EH (cell line): ENCODE measurements around the gene LVRN.

Experiments
- DNase-seq: peaks from one replicate; pipeline ENCODE4 v3.0.0-alpha.2; 2015; ENCODE audit warnings: low read depth

The LVRN gene

DNA sequence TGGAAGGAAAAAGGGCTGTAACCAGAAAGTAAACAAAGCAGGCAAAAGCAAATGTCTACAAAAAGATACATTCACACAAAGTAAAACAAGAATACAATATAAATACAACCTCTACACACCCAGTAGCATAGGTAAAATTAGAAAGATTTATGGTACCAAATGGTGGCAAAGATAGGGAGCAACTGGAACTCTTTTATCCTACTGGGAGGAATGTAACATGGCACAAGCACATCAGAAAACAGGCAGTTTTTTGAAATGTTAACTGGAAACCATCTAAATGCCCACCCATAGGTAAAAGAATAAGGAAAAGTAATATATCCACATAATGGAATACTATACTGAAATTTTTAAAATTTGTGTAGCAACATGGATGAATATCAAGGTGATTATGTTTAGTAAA lies 61.3 kb downstream of the LVRN start:
- no peak for DNase-seq

DNA sequence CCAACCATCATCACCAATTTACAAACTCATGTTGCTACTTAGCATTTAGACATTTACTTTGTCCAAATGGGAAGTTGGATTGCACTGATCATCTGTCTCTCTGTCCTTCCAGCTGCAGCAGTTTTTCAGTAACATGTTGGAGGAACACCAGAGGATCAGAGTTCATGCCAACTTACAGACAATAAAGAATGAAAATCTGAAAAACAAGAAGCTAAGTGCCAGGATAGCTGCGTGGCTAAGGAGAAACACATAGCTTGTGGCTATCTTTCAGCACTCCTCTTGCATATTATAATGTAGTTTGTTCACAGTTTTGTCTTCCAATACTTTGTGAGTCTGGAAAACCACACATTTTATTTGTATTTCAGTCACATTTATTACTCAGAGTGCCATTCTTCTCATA lies 63.6 kb downstream of the LVRN start:
- DNase-seq, result no peak

DNA sequence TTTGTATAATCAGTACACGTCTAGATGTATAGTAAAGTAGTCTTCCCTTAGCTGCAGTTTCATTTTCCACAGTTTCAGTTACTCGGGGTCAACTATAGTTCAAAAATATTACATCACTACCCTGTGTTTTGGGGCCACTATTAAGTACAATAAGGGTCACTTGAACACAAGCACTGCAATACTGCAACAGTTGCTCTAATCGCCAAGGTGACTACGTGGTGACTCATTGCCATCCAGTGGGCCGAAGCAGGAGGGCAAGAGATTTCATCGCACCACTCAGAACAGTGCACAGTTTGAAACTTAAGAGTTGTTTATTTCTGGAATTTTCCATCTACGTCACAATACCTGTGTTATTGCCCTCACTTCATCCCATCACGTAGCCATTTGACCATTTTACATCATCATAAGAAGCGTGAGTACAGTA lies 69.8 kb downstream of the LVRN start, which contains the start of gene ARL14EPL:
TSS of gene ARL14EPL (plus strand) at position 379 of the 424 bp plus-strand sequence. CDS start 18,994 bp downstream, outside the sequence.
- DNase-seq, result peak; percentile 68

DNA sequence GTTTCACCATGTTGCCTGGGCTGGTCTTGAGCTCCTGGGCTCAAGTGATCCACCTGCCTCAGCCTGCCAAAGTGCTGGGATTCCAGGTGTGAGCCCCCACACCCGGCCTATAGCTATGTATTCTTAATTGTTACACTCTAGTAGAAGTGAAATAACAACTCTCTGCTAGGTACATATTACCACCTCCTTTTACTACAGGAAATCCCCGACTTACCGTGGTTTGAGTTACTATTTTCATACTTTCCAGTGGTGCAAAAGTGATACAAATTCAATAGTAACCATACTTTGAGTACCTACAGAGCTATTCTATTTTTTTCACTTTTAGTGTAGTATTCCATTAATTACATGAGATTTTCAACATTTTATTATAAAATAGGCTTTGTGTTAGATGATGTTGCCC lies 70.7 kb downstream of the LVRN start:
- no peak for DNase-seq

DNA sequence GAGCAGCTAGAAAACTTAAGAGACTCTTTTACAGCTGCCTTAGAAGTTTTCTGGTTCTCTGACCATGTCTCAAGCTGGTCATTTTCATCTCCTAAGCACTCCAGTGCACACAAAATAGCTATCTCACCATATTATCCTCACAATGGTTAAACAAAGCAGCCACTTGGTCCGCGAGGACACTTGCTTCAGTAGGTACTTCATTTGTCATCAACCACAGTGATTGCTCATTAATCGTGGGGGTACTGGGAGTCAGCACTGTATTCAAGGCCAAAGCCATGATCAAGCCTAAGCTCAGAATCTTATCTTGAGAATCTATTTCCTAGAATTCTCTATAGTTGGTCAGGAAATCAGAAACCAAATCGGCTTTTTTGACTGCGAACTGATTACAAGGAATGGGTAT lies 72.8 kb downstream of the LVRN start:
- DNase-seq, result no peak

DNA sequence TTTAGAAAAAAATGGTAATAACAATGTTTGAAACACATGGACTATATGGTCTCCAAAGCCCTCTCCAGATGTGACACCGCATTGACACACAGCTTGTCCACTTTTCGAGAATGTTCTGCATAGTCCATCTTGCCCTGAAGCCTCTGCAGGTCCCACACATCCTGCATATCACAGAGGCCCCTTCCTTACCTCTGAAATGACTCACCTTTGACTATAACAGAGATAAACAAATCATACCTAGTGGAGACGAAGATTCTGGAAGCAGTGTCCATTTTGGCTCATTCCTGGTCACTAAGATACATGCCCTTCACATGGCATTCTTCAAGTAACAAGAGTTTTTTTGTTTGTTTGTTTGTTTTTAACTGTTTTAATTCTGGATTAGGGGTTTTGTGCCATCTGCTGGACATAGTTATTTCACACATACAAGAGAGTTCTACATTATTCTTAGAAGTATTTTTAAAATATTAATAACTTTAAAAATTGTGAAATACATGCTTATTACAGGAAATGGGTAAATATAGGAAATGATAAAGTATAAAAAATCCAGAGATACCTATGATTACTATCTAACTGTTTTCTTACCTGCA lies 75.1 kb downstream of the LVRN start:
- no peak for DNase-seq

DNA sequence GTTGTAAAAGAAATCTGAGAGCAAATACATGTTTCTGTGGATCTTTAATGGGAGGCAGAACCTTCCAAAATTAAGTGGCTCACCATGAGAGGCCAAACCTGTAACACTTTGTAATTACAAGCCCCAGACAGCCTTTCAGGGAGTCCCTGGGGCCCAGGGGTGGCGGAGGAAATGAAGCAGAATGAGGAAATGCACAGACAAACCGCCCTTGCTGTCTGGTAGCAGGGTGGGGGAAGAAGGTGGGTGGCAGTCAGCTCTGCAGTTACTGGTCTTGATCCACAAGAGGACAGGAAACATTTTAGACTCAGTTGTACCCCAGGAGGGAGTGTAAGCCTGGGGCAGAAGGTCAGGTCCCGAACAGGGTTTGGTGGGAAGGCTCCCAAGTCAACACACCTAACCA lies 76.5 kb downstream of the LVRN start:
- no peak for DNase-seq

DNA sequence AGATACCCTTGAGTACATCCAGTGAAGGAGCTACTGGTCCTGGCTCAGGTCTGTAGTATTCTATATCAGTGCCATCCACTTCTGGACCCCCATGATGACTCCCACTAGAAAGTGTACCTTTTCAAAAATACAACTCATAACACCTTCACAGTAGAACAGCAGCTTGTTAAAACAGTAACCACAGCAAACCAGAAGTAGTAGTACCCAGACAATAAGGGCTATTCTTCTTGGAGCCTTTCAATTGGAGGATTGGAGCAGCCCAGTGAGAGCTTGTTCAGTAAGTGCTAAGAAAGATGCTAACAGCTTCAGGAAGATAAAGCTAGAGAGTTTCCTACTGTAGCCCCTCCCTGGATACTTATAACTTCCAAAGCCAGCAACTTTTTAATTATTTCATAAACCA lies 80.1 kb downstream of the LVRN start:
- no peak for DNase-seq

DNA sequence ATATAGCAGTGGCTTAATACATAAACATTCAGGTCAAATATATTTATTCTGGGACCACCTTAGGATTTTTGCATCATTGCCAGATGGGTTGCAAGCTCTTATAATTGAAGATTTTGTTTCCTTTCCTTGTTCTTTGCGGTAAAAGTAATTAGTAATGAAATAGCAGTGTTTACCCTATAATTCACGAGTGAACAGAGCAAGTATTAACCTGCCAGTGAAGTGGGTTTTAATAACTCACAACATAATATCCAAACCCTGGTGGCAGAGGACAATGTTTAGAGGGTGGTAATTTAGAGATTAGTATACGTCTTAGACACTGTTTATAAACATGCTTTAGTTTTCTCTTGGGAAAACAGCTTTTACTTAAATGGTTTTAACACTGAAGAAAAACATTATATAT lies 81.8 kb downstream of the LVRN start:
- no peak for DNase-seq

DNA sequence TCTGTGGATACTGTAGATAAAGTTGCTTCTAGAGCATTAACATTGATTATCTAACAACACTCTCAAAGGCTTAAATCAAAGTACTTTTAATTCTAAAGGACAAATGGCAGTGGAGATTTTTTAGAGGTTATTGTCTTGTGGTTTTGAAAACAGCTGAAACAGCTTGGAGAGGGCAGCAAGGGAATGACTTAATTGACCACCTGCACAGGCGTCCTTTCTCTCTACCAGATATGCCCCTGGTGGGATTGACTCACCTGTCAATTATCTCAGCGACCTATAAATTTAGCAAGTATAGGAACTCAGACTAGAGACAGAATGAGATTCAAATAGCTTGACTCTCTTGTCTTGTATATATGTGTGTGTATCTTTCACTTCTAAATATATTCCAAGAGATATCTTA lies 83.5 kb downstream of the LVRN start:
- no peak for DNase-seq

DNA sequence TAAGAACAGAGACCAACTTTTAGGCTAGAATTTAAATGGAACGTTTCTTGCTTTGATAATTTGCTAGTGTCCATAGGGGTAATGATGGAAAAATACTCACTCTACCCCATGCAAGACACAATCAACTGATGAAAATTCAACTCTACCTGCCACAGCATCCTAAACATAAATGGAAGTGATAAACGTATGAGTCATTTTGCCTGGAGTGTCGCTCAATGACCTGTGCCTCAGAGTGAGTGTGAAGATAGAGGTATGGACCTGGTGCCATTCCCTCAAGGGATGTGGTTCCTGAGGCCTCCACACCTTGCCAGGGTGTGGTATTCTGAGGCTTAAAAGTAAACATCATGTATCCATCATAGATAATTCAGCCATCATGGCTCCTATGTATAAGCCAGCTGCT lies 84.0 kb downstream of the LVRN start:
- no peak for DNase-seq

DNA sequence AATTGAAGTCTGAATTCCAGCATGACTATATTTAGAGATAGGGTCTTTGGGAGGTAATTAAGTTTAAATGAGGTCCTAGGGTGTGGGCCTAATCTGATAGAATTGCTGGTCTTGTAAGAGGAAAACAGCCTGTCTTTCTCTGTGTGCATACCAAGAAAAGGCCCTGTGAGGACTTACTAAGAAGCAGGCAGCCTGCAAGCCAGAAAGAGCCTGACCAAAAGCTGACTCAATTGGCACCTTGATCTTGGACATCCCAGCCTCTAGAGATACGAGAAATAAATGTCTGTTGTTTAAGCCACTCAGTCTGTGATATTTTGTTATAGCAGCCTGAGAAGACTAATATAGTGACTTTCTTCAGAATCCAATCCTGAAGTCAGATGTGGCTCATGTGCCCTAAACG lies 84.5 kb downstream of the LVRN start:
- DNase-seq, result no peak

DNA sequence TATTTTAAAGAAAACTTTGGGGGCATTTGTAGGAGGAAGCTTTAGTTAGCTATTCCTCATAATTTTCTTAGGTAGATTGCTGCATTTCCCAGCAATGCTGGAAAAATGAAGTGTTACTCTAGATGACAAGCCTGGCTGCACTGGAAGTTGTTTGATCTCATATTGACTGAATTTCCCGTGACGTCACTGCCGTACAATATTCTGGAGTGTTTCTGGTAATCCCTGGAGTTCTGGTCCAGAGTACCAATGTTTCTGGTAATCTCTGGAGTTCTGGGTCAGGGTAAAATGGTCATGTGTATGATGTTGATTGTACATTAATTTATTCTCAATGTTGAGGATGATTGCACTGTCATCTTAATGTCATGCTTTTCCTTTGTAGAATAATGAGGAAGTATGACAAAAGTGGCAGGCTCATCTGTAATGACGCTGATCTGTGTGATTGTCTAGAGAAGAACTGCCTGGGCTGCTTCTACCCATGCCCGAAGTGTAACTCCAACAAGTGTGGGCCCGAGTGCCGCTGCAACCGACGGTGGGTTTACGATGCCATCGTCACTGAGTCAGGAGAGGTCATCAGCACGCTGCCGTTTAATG lies 96.2 kb downstream of the LVRN start:
- DNase-seq, result no peak

DNA sequence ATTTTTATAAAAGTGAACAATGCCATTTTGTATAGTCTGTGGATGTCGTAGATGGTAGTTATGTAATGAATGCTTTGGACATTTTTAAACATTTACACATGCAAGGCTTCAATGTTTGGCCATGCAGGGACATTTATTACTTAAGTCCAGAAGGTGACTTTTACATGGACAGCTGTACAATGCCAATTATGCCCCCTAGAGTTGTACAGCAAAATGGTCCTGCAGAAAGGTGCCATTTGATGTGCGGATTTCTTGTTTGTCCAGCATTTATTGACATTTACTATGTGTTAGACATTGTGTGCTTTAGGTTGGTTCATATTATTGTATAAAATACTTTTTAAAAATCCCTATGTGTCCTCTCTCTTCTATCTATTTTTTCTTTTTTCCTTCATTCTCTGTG lies 100.1 kb downstream of the LVRN start:
- no peak for DNase-seq

DNA sequence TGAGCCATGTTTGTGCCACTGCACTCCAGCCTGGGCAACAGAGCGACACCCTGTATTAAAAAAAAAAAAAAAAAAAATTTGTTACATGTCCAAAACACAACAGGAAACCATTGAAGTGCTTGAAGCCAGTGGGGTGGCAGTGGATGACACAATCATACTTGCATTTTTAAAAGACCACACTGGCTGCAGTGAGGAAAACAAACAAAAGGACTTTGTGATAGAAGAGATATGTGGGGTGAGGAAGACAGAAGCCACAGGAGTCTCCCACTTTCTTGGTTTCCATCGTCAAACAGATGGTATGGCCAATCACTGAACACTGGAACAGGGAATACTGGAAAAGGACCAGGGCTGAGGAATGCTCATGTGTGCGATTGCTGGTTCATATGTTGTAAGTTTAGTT lies 101.7 kb downstream of the LVRN start:
- peak; percentile 31 for DNase-seq

DNA sequence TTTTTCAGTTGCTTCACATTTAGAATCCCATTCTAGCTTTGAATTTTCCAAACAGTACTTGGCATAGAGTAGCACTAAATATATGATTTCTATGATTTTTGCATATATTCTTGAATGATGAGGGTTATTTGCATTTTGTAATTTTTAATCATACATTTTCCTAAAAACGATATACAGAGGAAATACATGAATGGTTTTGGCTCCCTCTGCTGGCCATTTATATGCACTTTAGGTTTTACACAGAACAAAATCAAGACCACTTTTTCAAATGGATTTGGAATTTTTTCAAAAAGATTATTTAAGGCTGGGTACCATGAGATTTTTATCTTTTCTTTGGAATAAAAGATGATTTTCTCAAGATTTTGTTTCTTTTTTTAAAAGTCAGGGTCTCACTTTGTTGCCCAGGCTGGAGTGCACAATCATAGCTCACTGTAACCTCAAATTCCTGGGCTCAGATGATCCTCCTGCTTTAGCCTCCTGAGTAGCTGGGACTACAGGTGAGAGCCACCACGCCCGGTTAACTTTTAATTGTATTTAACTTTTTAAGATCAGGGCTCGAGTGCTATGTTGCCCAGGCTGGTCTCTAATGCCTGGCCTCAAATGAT lies 105.9 kb downstream of the LVRN start:
- DNase-seq, result peak; percentile 62

DNA sequence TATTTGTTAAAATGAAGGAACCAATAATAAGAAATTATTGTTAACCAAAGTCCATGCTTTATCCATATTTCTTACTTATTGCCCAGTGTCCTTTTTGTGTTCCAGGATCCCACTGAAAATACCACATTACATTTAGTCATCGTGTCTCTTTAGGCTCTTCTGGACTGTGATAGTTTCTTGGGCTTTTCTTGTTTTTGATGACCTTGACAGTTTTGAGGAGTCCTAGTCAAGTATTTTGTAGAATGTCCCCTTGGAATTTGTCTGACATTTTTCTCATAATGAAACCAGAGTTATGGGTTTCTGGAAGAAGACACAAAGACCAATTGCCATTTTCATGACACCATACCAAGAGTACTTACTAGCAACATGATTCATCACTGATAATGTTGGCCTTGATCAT lies 108.9 kb downstream of the LVRN start:
- DNase-seq, result no peak

DNA sequence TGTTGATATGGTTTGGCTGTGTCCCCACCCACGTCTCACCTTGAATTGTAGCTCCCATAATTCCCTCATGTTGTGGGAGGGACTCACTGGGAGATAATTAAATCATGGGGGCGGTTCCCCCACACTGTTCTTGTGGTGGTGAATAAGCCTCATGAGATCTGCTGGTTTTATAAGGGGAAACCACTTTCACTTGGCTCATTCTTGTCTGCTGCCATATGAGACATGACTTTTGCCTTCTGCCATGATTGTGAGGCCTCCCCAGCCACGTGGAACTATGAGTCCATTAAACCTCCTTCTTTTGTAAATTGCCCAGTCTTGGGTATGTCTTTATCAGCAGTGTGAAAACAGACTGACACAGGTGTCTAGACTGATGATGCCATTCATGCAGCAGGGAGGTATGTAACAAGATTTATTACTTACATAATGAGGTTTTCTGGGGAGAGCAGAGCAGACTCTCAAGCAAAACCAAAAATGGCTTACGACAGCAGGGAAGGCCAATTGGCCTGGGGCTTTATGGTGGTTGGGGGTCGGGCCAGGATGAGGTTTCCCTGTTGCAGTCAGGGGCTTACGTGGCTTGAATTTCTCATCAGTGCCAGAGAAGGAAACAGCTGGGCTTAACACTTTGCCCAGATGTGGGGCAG lies 113.0 kb downstream of the LVRN start:
- no peak for DNase-seq

DNA sequence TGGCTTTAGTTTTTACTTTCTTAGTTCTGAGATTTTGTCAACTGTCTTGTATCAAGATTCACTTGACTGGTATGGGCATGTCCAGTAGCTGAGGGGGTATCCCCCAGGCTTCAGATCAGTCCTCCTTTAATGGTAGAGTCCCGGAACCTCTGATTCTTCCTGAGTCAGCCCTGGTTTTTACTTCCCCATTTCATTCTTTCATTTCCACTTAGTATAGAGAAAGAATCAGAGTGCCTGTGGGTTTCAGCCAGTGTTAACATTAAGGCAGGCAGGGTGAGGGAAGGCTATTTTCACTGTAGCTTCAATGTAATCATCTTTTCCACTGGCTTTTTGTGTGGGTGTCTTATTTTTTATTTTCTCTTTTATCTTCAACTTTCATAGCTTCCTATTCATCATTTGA lies 114.2 kb downstream of the LVRN start:
- DNase-seq, result no peak
